Activated B cell treated with CpG ODN at 0.5 μM for 24 hours (primary cell): ENCODE results near the gene METAP1D. TPM values are rescaled to one million over a fixed set of nuclear protein-coding genes. Genes with fewer than 3 reads are reported as not detected.

Experiments used
- ATAC-seq: fragments of 200-7000 bp; cut with Tn5 transposase; one replicate; pipeline ENCODE4 v1.10.0; 2021; ENCODE audit warnings: low read depth, mild to moderate bottlenecking, moderate library complexity
- CTCF ChIA-PET: fragments of 350-600 bp; sonication (Branson Sonifier 250); formaldehyde crosslinking; loops from one replicate; lab custom pipeline; 2021; ENCODE audit warnings: antibody characterized with exemption; lab: Charles Lee
- POLR2A ChIA-PET: fragments of 350-600 bp; sonication (Branson Sonifier 250); formaldehyde crosslinking; loops from one replicate; lab custom pipeline; 2021; ENCODE audit warnings: antibody characterized with exemption; lab: Charles Lee
- DNase-seq: peaks from one replicate; pipeline ENCODE4 v3.0.0; 2022
- H3K27ac Mint-ChIP-seq: one replicate; pipeline ENCODE4 v1.8.0; 2020; ENCODE audit warnings: mixed read lengths
- H3K27me3 Mint-ChIP-seq: one replicate; pipeline ENCODE4 v1.8.0; 2021; ENCODE audit warnings: mixed read lengths
- H3K36me3 Mint-ChIP-seq: one replicate; pipeline ENCODE4 v1.8.0; 2021; ENCODE audit warnings: low read depth, mixed read lengths
- H3K4me1 Mint-ChIP-seq: one replicate; pipeline ENCODE4 v1.8.0; 2021; ENCODE audit warnings: mixed read lengths
- H3K4me3 Mint-ChIP-seq: one replicate; pipeline ENCODE4 v1.8.0; 2020; ENCODE audit warnings: mild to moderate bottlenecking, mixed read lengths
- H3K9me3 Mint-ChIP-seq: one replicate; pipeline ENCODE4 v1.8.0; 2020; ENCODE audit warnings: mixed read lengths
- CTCF ChIP-seq: fragments of 200-600 bp; IDR thresholded peaks from one replicate; pipeline ENCODE4 v1.8.0; 2022; ENCODE audit warnings: antibody characterized with exemption, mild to moderate bottlenecking
- intact Hi-C: fragments of 100-400 bp; cut with micrococcal nuclease; formaldehyde crosslinking; loops from one replicate; pipeline ENCODE4 v1.15.1; 2024
- total RNA-seq: library from RNA; stranded (reverse); gene quantifications from 2 replicates; pipeline ENCODE4 v1.2.3, GENCODE V29; 2022

The METAP1D gene
- total RNA-seq, 1 donor from 2014 or later, result 13.7 TPM

- no peak overlapping the region for H3K27ac Mint-ChIP-seq
- no peak for ATAC-seq
- H3K36me3 Mint-ChIP-seq, result peaks cover 2% of the 10 kb centered on the region
- peaks cover 5% of the 10 kb centered on the region for H3K9me3 Mint-ChIP-seq
- no peak for DNase-seq
- TF ChIP-seq CTCF, result no peak
- ChIA-PET CTCF (interaction anchor here (1.3 kb wide), 1 partner anchor 22 kb away, joined by 3 read pairs; no protein-coding TSS in a partner anchor), POLR2A (interaction anchor here (1.7 kb wide), 1 partner anchor 16 kb away, joined by 4 read pairs; no protein-coding TSS in a partner anchor)
- peaks cover 43% of the 10 kb centered on the region for H3K4me1 Mint-ChIP-seq
- peaks cover 69% of the 10 kb centered on the region for H3K27me3 Mint-ChIP-seq
- intact Hi-C loops, result loop anchor here (5.0 kb wide), 1 partner anchor 1366 kb away; the partner anchor contains the start of gene SP5
- no peak overlapping the region for H3K4me3 Mint-ChIP-seq
These were observed 83.3 kb downstream of the METAP1D start for GRCh38 chr2:172082944-172083627.

GRCh38 chr2:172083628-172084394 lies 84.1 kb downstream of the METAP1D start:
- ChIA-PET CTCF (interaction anchor here (1.3 kb wide), 1 partner anchor 21 kb away, joined by 3 read pairs; no protein-coding TSS in a partner anchor), POLR2A (interaction anchor here (1.7 kb wide), 1 partner anchor 15 kb away, joined by 4 read pairs; no protein-coding TSS in a partner anchor)
- Mint-ChIP-seq H3K36me3 (peaks cover 2% of the 10 kb centered on the region), H3K4me3 (no peak overlapping the region), H3K9me3 (peaks cover 5% of the 10 kb centered on the region), H3K27ac (no peak overlapping the region), H3K4me1 (peaks cover 46% of the 10 kb centered on the region), H3K27me3 (peaks cover 76% of the 10 kb centered on the region)
- TF ChIP-seq CTCF, result no peak
- no peak for DNase-seq
- intact Hi-C loops, result loop anchor here (2.0 to 5.0 kb wide), 2 partner anchors 1317 to 1367 kb away; partner anchors contain the start of gene SP5
- ATAC-seq, result no peak

- DNase-seq (peak; percentile 20), ATAC-seq (no peak)
- H3K27me3 Mint-ChIP-seq, result peaks cover 75% of the 10 kb centered on the region
- no peak for TF ChIP-seq CTCF
- H3K9me3 Mint-ChIP-seq, result peaks cover 5% of the 10 kb centered on the region
- ChIA-PET CTCF (interaction anchor here (1.3 kb wide), 1 partner anchor 20 kb away, joined by 3 read pairs; no protein-coding TSS in a partner anchor), POLR2A (interaction anchor here (1.7 kb wide), 1 partner anchor 14 kb away, joined by 4 read pairs; no protein-coding TSS in a partner anchor)
- no peak overlapping the region for H3K27ac Mint-ChIP-seq
- H3K4me3 Mint-ChIP-seq, result peak overlapping the region; percentile 75
- peaks cover 2% of the 10 kb centered on the region for H3K36me3 Mint-ChIP-seq
- H3K4me1 Mint-ChIP-seq, result peaks cover 46% of the 10 kb centered on the region
- intact Hi-C loops, result loop anchor here (2.0 to 5.0 kb wide), 2 partner anchors 1316 to 1367 kb away; partner anchors contain the start of gene SP5
These were observed 84.6 kb downstream of the METAP1D start for GRCh38 chr2:172084395-172084644.

- H3K27ac Mint-ChIP-seq, result peak overlapping the region; percentile 79
- H3K9me3 Mint-ChIP-seq, result peaks cover 3% of the 10 kb centered on the region
- H3K4me3 Mint-ChIP-seq, result peak overlapping the region; percentile 75
- POLR2A ChIA-PET, result interaction anchor here (1.7 kb wide), 1 partner anchor 14 kb away, joined by 4 read pairs; no protein-coding TSS in a partner anchor
- intact Hi-C loops, result loop anchor here (1.0 to 5.0 kb wide), 3 partner anchors 17 to 1368 kb away; partner anchors contain the start of genes DLX2 and SP5
- no peak for TF ChIP-seq CTCF
- H3K4me1 Mint-ChIP-seq, result peaks cover 44% of the 10 kb centered on the region
- ATAC-seq (peak; percentile 43), DNase-seq (peak; percentile 46)
- CTCF ChIA-PET, result interaction anchor here (1.0 kb wide), 1 partner anchor 381 kb away, joined by 5 read pairs; no protein-coding TSS in a partner anchor
- H3K27me3 Mint-ChIP-seq, result peaks cover 75% of the 10 kb centered on the region
- H3K36me3 Mint-ChIP-seq, result peaks cover 2% of the 10 kb centered on the region
These were observed 85.1 kb downstream of the METAP1D start for GRCh38 chr2:172084645-172085459.
